GM06990 (cell line): ENCODE data around the gene SERPINH1.

Experiments
- DNase-seq: peaks from one replicate; pipeline ENCODE4 v3.0.0-alpha.2; 2011; ENCODE audit not compliant: insufficient read length; ENCODE audit errors: extremely low read depth
- H3K27me3 ChIP-seq: replicated peaks from 2 replicates; pipeline ENCODE4 v1.6.0; 2011; ENCODE audit warnings: low read length; ENCODE audit not compliant: control insufficient read depth, insufficient read depth
- H3K36me3 ChIP-seq: 2 replicates; pipeline ENCODE4 v1.5.1; 2011; ENCODE audit warnings: low read length; ENCODE audit not compliant: control insufficient read depth, insufficient read depth
- H3K4me3 ChIP-seq: replicated peaks from 2 replicates; pipeline ENCODE4 v1.5.1; 2011; ENCODE audit warnings: low read depth, mild to moderate bottlenecking, control low read depth, low read length
- CTCF ChIP-seq: IDR thresholded peaks from 2 replicates; pipeline ENCODE4 v1.5.1; 2011; ENCODE audit warnings: low read length, control low read depth, mild to moderate bottlenecking, inconsistent platforms; ENCODE audit not compliant: insufficient read depth, poor library complexity, severe bottlenecking

SERPINH1 gene

GRCh38 chr11:75518204-75518549, 43.9 kb upstream of the SERPINH1 start:
- TF ChIP-seq CTCF = no peak
- Histone ChIP-seq H3K27me3 (no peaks in the 10 kb centered on the region), H3K4me3 (no peak overlapping the region), H3K36me3 (no peaks in the 10 kb centered on the region)
- DNase-seq = no peak

- no peaks in the 10 kb centered on the region for H3K27me3 ChIP-seq
- no peaks in the 10 kb centered on the region for H3K36me3 ChIP-seq
- no peak for DNase-seq
Measured at GRCh38 chr11:75518771-75519653, 43.0 kb upstream of the SERPINH1 start.

GRCh38 chr11:75520688-75521087, 41.4 kb upstream of the SERPINH1 start:
- no peak for DNase-seq
- no peak overlapping the region for H3K4me3 ChIP-seq
- H3K36me3 ChIP-seq = no peaks in the 10 kb centered on the region
- no peaks in the 10 kb centered on the region for H3K27me3 ChIP-seq
- no peak for TF ChIP-seq CTCF

More at GRCh38 chr11:75518771-75519653, 43.0 kb upstream of the SERPINH1 start:
- no peak for TF ChIP-seq CTCF
- no peak overlapping the region for H3K4me3 ChIP-seq

GRCh38 chr11:75522286-75523044, 39.6 kb upstream of the SERPINH1 start:
- TF ChIP-seq CTCF = no peak
- DNase-seq = no peak
- H3K4me3 ChIP-seq = no peak overlapping the region
- H3K27me3 ChIP-seq = no peaks in the 10 kb centered on the region
- no peaks in the 10 kb centered on the region for H3K36me3 ChIP-seq

GRCh38 chr11:75523189-75523588, 38.9 kb upstream of the SERPINH1 start:
- Histone ChIP-seq H3K36me3 (no peaks in the 10 kb centered on the region), H3K27me3 (no peaks in the 10 kb centered on the region), H3K4me3 (no peak overlapping the region)
- no peak for TF ChIP-seq CTCF
- no peak for DNase-seq
